Heart right ventricle (tissue), 16 donors: Measurements from ENCODE around the gene ACOX3. TPM values are rescaled to one million over a fixed set of nuclear protein-coding genes. Genes with fewer than 3 reads are reported as not detected.

ENCODE experiments used
- ATAC-seq, 8 donors: fragments of 200-7000 bp; cut with Tn5 transposase; one replicate each; pipeline ENCODE4 v1.9.1; 2020; ENCODE audit warnings: mild to moderate bottlenecking in 8 of 8, moderate library complexity in 8 of 8, moderate number of reproducible peaks in 1 of 8
- DNase-seq, 2 donors: peaks; one replicate each; pipeline ENCODE4 v3.0.0-alpha.2; 2020
- H3K27ac ChIP-seq, 10 donors: fragments of 200-600 bp; sonication (generic) in 2 of 10; one replicate each; pipeline versions ENCODE4 v1.5.0 to v1.8.0; 2020 to 2022; ENCODE audit warnings: mild to moderate bottlenecking in 3 of 10
- H3K27me3 ChIP-seq, 7 donors: fragments of 200-600 bp; one replicate each; pipeline ENCODE4 v1.8.0; 2021 to 2022; ENCODE audit warnings: mild to moderate bottlenecking in 2 of 7
- H3K36me3 ChIP-seq, 9 donors: fragments of 200-600 bp; sonication (generic) in 1 of 9; one replicate each; pipeline versions ENCODE4 v1.5.0 to v1.8.0; 2020 to 2022; ENCODE audit warnings: mild to moderate bottlenecking in 2 of 9
- H3K4me1 ChIP-seq, 9 donors: fragments of 200-600 bp; sonication (generic) in 1 of 9; one replicate each; pipeline versions ENCODE4 v1.5.0 to v1.8.0; 2020 to 2022; ENCODE audit warnings: mild to moderate bottlenecking in 4 of 9
- H3K4me3 ChIP-seq, 10 donors: fragments of 200-600 bp; sonication (generic) in 2 of 10; one replicate each; pipeline versions ENCODE4 v1.5.0 to v1.8.0; 2020 to 2022; ENCODE audit warnings: mild to moderate bottlenecking in 7 of 10, moderate library complexity in 2 of 10
- H3K9me3 ChIP-seq, 11 donors: fragments of 200-600 bp in 10 of 11; sonication (generic) in 2 of 11; one replicate each; pipeline versions ENCODE4 v1.5.0 to v1.8.0; 2013 to 2022; ENCODE audit warnings: mild to moderate bottlenecking in 2 of 11, control low read depth in 1 of 11, moderate library complexity in 1 of 11
- WGBS, 2 donors: extraction: QIAGEN DNeasy Blood & Tissue Kit; methylation state at CpG; one replicate each; pipeline ENCODE4 v1.1.7; 2013; ENCODE audit warnings: inconsistent platforms in 1 of 2; 5-methylcytosine and 5-hydroxymethylcytosine counted together
- intact Hi-C, 10 donors: fragments of 100-400 bp; cut with DNase I; formaldehyde crosslinking; loops; one replicate each; pipeline versions ENCODE4 v1.11.1 to v1.14.2; 2022
- polyA plus RNA-seq, 2 donors: library from polyadenylated mRNA; stranded (reverse); fragments of 200-250 nt; gene quantifications; one replicate each; pipeline ENCODE4 v1.2.3, GENCODE V29; 2013
- total RNA-seq, 10 donors: library from RNA; stranded (reverse); fragmentation: NEBNext Ultra II Directional in 3 of 10; extraction: Animal tissue kit (Norgen Biotek cat#: 25700) in 3 of 10; gene quantifications; one replicate each; pipeline versions ENCODE4 v1.2.1 to v1.2.4, GENCODE V29; 2021 to 2023
- TF ChIP-seq, protein P1 (sequence below), 9 donors: fragments of 200-600 bp; sonication (generic) in 2 of 9; IDR thresholded peaks; one replicate each; pipeline versions ENCODE4 v1.5.0 to v1.8.0; 2021 to 2022; ENCODE audit warnings: antibody characterized with exemption in 9 of 9, mild to moderate bottlenecking in 5 of 9, moderate library complexity in 1 of 9
- donor health status: Arrhythmogenic right ventricular cardiomyopathy.
- donor health status: ischemic (EF 13 %, LVEDD 7.1; RV severe dilation, severe dysfunction).
- donor health status: healthy with polysubstance abuse.
- donor health status: DM: no; HTN: yes; CAD: no.
- donor health status: DM: no; HTN: no; CAD: no.
- donor health status: ischemic (EF 25% LVEDD 6.9; RV normal size, moderate dysfunction).
- donor health status: ischemic (EF 25% LVEDD 5.7; RV mildly dilated, moderate dysfunction).
- donor health status: healthy.
- donor health status: DM: yes; HTN: yes; CAD: no.
- donor health status: Ischemic cardiomyopathy.
- donor health status: ischemic (EF 35%, LVEDD 5.7; RV mildly dilated, moderate dysfunction).
- donor health status: nonischemic (EF 11% LVEDD 7.7; RV severe dilation, severe dysfunction).
- donor health status: DM: yes; HTN: yes; CAD: no.
- donor health status: PGD.
- donor health status: ischemic (EF 29% LVEDD 5.4; RV normal size, mild dysfunction).
- donor health status: nonischemic (EF 23%, LVEDD 6.1; RV moderate dilation, normal function).

Gene ACOX3
- total and polyA plus RNA-seq, 12 donors, result 17.9 to 28.9 (median 25.4) TPM

DNA sequence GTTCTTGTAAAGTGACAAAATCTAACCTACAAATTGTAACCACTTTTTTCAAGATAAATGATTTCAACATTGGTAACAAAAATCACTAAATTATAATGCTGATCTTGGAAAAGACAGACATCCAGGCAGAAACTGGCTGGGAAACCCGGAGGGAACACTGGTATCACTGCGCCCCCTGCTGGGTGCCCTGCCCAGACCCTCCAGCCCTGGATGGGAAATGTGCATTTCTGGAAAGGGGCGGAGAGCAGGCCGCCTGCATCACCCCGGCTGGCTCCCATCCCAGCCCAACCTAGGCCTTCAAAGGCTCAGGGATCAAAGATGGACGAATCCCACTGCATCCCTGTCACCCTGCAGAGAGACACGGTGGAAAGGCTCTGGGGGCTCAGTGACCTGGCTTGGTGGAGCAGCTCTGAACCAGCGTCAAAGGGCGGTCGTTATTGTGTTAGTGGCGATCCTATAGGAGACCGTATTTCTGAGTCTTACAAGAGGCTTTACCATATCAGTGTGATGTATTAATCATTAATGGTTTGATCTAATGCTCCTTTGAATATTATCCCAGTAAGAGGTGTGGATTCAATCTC is 37.3 kb downstream of the ACOX3 start:
- peaks cover 10 to 46% (median 32%) of the 10 kb centered on the region in 9 donors for H3K4me1 ChIP-seq
- intact Hi-C loops, result loop anchor here in 9 of 10 donors (1.0 to 10.0 kb wide), 16 partner anchors 71 to 228 kb away; partner anchors contain the start of gene HTRA3 (in 3 of the 9)
- no peaks in the 10 kb centered on the region for H3K27me3 ChIP-seq

GRCh38 chr4:8402640-8403039 is 37.9 kb downstream of the ACOX3 start:
- Histone ChIP-seq H3K9me3 (peaks cover 0 to 3% (median 0%) of the 10 kb centered on the region in 11 donors), H3K27ac (peak overlapping the region; percentile 21 to 92 (median 80)), H3K27me3 (no peaks in the 10 kb centered on the region), H3K36me3 (peaks cover 0 to 78% (median 14%) of the 10 kb centered on the region in 9 donors), H3K4me1 (peaks cover 10 to 46% (median 32%) of the 10 kb centered on the region in 9 donors), H3K4me3 (no peak overlapping the region)
- WGBS, 2 donors, result 52 to 55% methylated on average over 14 of the region's 14 CpGs
- DNase-seq (peak; percentile 51 to 56), ATAC-seq (peak; percentile 12 to 79 (median 66))
- intact Hi-C loops, result loop anchor here in 9 of 10 donors (1.0 to 10.0 kb wide), 16 partner anchors 70 to 228 kb away; partner anchors contain the start of gene HTRA3 (in 3 of the 9)
- TF ChIP-seq, protein P1, sequence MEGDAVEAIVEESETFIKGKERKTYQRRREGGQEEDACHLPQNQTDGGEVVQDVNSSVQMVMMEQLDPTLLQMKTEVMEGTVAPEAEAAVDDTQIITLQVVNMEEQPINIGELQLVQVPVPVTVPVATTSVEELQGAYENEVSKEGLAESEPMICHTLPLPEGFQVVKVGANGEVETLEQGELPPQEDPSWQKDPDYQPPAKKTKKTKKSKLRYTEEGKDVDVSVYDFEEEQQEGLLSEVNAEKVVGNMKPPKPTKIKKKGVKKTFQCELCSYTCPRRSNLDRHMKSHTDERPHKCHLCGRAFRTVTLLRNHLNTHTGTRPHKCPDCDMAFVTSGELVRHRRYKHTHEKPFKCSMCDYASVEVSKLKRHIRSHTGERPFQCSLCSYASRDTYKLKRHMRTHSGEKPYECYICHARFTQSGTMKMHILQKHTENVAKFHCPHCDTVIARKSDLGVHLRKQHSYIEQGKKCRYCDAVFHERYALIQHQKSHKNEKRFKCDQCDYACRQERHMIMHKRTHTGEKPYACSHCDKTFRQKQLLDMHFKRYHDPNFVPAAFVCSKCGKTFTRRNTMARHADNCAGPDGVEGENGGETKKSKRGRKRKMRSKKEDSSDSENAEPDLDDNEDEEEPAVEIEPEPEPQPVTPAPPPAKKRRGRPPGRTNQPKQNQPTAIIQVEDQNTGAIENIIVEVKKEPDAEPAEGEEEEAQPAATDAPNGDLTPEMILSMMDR (IDR thresholded peaks at IDR 0.05), result no peak

More for the DNA sequence above, 37.3 kb downstream of the ACOX3 start:
- 41 to 46% methylated on average over 12 of the region's 12 CpGs for WGBS, 2 donors
- Histone ChIP-seq H3K36me3 (peaks cover 0 to 78% (median 14%) of the 10 kb centered on the region in 9 donors), H3K4me3 (no peak overlapping the region), H3K9me3 (peaks cover 0 to 3% (median 0%) of the 10 kb centered on the region in 11 donors), H3K27ac (peak overlapping the region; percentile 21 to 92 (median 80))
- ATAC-seq (peak; percentile 71 to 93 (median 86)), DNase-seq (peak; percentile 88 to 91)
- TF ChIP-seq, protein P1 (IDR thresholded peaks at IDR 0.05), result peak; percentile 83 to 99 (median 94)

- intact Hi-C loops, result loop anchor here in 9 of 10 donors (2.0 to 10.0 kb wide), 15 partner anchors 70 to 227 kb away; partner anchors contain the start of gene HTRA3 (in 3 of the 9)
- peak in 1 of 2 donors; percentile 53 for DNase-seq
- peaks cover 0 to 78% (median 17%) of the 10 kb centered on the region in 9 donors for H3K36me3 ChIP-seq
- peaks cover 10 to 46% (median 32%) of the 10 kb centered on the region in 9 donors for H3K4me1 ChIP-seq
- TF ChIP-seq, protein P1 (IDR thresholded peaks at IDR 0.05), result no peak
- peak overlapping the region; percentile 21 to 92 (median 80) for H3K27ac ChIP-seq
- no peak overlapping the region for H3K4me3 ChIP-seq
- peak; percentile 31 to 75 (median 56) for ATAC-seq
- H3K27me3 ChIP-seq, result no peaks in the 10 kb centered on the region
- peaks cover 0 to 3% (median 0%) of the 10 kb centered on the region in 11 donors for H3K9me3 ChIP-seq
- 35 to 42% methylated on average over 11 of the region's 11 CpGs for WGBS, 2 donors
These were observed 38.3 kb downstream of the ACOX3 start for GRCh38 chr4:8402181-8402597.

GRCh38 chr4:8401665-8402064 is 38.9 kb downstream of the ACOX3 start:
- Histone ChIP-seq H3K27ac (peak overlapping the region; percentile 21 to 92 (median 80)), H3K4me1 (peaks cover 10 to 46% (median 32%) of the 10 kb centered on the region in 9 donors), H3K9me3 (peaks cover 0 to 1% (median 0%) of the 10 kb centered on the region in 11 donors), H3K27me3 (no peaks in the 10 kb centered on the region), H3K36me3 (peaks cover 0 to 78% (median 20%) of the 10 kb centered on the region in 9 donors), H3K4me3 (no peak overlapping the region)
- TF ChIP-seq, protein P1 (IDR thresholded peaks at IDR 0.05), result no peak
- ATAC-seq (peak in 1 of 8 donors; percentile 1), DNase-seq (no peak)
- WGBS, 2 donors, result 87 to 89% methylated on average over 10 of the region's 10 CpGs
- intact Hi-C loops, result loop anchor here in 9 of 10 donors (2.0 to 10.0 kb wide), 15 partner anchors 69 to 227 kb away; partner anchors contain the start of gene HTRA3 (in 3 of the 9)
